H9 (cell line): ENCODE data around the gene TPM4. TPM values are rescaled to one million over a fixed set of nuclear protein-coding genes. Genes with fewer than 3 reads are reported as not detected.

ENCODE experiments used
- DNase-seq: peaks from one replicate; pipeline ENCODE4 v3.0.0-alpha.2; 2017
- H2AFZ ChIP-seq: one replicate; pipeline ENCODE4 v1.6.1; 2013; ENCODE audit warnings: mild to moderate bottlenecking, low read length, control low read depth, moderate library complexity
- H2AK5ac ChIP-seq: 2 replicates; pipeline ENCODE4 v1.6.1; 2013; ENCODE audit warnings: low read length, control low read depth, mixed read lengths; ENCODE audit not compliant: insufficient read length
- H2BK120ac ChIP-seq: one replicate; pipeline ENCODE4 v1.6.1; 2013; ENCODE audit warnings: low read depth, mild to moderate bottlenecking, low read length, control low read depth, inconsistent platforms; ENCODE audit not compliant: poor library complexity, severe bottlenecking
- H2BK12ac ChIP-seq: 2 replicates; pipeline ENCODE4 v1.6.1; 2013; ENCODE audit warnings: low read length, control low read depth, mixed read lengths, low read depth; ENCODE audit not compliant: insufficient read length
- H2BK15ac ChIP-seq: 2 replicates; pipeline ENCODE4 v1.6.1; 2013; ENCODE audit warnings: low read depth, low read length, control low read depth
- H2BK20ac ChIP-seq: one replicate; pipeline ENCODE4 v1.6.1; 2013; ENCODE audit warnings: low read depth, mild to moderate bottlenecking, low read length, control low read depth, inconsistent platforms; ENCODE audit not compliant: poor library complexity, severe bottlenecking
- H2BK5ac ChIP-seq: 2 replicates; pipeline ENCODE4 v1.6.1; 2013; ENCODE audit warnings: low read length, control low read depth, mixed read lengths; ENCODE audit not compliant: insufficient read length
- H3K14ac ChIP-seq: 2 replicates; pipeline ENCODE4 v1.6.1; 2013; ENCODE audit warnings: low read length, control low read depth; ENCODE audit not compliant: insufficient read depth
- H3K18ac ChIP-seq: 2 replicates; pipeline ENCODE4 v1.6.1; 2013; ENCODE audit warnings: low read depth, mild to moderate bottlenecking, mixed read lengths, low read length, control low read depth; ENCODE audit not compliant: insufficient read length
- H3K23ac ChIP-seq: 2 replicates; pipeline ENCODE4 v1.6.1; 2013; ENCODE audit warnings: low read length, control low read depth, mixed read lengths, low read depth; ENCODE audit not compliant: insufficient read length
- H3K23me2 ChIP-seq: 2 replicates; pipeline ENCODE4 v1.6.1; 2013; ENCODE audit warnings: low read depth, mild to moderate bottlenecking, mixed read lengths, low read length, control low read depth; ENCODE audit not compliant: insufficient read length, poor library complexity, severe bottlenecking
- H3K27ac ChIP-seq: 2 replicates; pipeline ENCODE4 v1.5.1; 2013; ENCODE audit warnings: low read length, control low read depth, mixed read lengths, low read depth; ENCODE audit not compliant: insufficient read length
- H3K27me3 ChIP-seq: 2 replicates; pipeline ENCODE4 v1.6.1; 2013; ENCODE audit warnings: low read length, control low read depth, inconsistent platforms; ENCODE audit not compliant: insufficient read depth
- H3K4ac ChIP-seq: 2 replicates; pipeline ENCODE4 v1.6.1; 2013; ENCODE audit warnings: low read depth, mild to moderate bottlenecking, control low read depth, inconsistent platforms, low read length, moderate library complexity
- H3K4me1 ChIP-seq: 2 replicates; pipeline ENCODE4 v1.6.1; 2013; ENCODE audit warnings: low read length, control low read depth, inconsistent platforms; ENCODE audit not compliant: insufficient read depth
- H3K4me2 ChIP-seq: 2 replicates; pipeline ENCODE4 v1.6.1; 2013; ENCODE audit warnings: low read length, control low read depth, mixed read lengths; ENCODE audit not compliant: insufficient read length, insufficient read depth
- H3K56ac ChIP-seq: 2 replicates; pipeline ENCODE4 v1.6.1; 2013; ENCODE audit warnings: low read depth, mild to moderate bottlenecking, mixed read lengths, low read length, control low read depth; ENCODE audit not compliant: insufficient read length
- H3K79me1 ChIP-seq: 2 replicates; pipeline ENCODE4 v1.6.1; 2013; ENCODE audit warnings: low read depth, mild to moderate bottlenecking, moderate library complexity, low read length, control low read depth, inconsistent platforms; ENCODE audit not compliant: insufficient read depth, poor library complexity, severe bottlenecking
- H3K79me2 ChIP-seq: 2 replicates; pipeline ENCODE4 v1.6.1; 2013; ENCODE audit warnings: low read length, control low read depth, inconsistent platforms; ENCODE audit not compliant: insufficient read depth
- H3K9ac ChIP-seq: 2 replicates; pipeline ENCODE4 v1.6.1; 2013; ENCODE audit warnings: low read length, control low read depth, mixed read lengths; ENCODE audit not compliant: insufficient read length; ENCODE audit errors: extremely low read depth
- H3K9me3 ChIP-seq: one replicate; pipeline ENCODE4 v1.6.1; 2013; ENCODE audit warnings: low read depth, low read length, inconsistent platforms; ENCODE audit not compliant: control insufficient read depth
- H3T11ph ChIP-seq: one replicate; pipeline ENCODE4 v1.6.1; 2013; ENCODE audit warnings: mild to moderate bottlenecking, low read length, control low read depth, inconsistent platforms
- H4K20me1 ChIP-seq: one replicate; pipeline ENCODE4 v1.6.1; 2013; ENCODE audit not compliant: control insufficient read depth, insufficient read length, insufficient read depth
- H4K5ac ChIP-seq: 2 replicates; pipeline ENCODE4 v1.6.1; 2013; ENCODE audit warnings: low read depth, mild to moderate bottlenecking, mixed read lengths, low read length, control low read depth; ENCODE audit not compliant: insufficient read length
- H4K8ac ChIP-seq: replicated peaks from 2 replicates; pipeline ENCODE4 v1.6.1; 2013; ENCODE audit warnings: low read length, control low read depth, mixed read lengths, low read depth; ENCODE audit not compliant: insufficient read length
- H4K91ac ChIP-seq: 2 replicates; pipeline ENCODE4 v1.6.1; 2013; ENCODE audit warnings: low read depth, mild to moderate bottlenecking, moderate library complexity, mixed read lengths, low read length, control low read depth; ENCODE audit not compliant: insufficient read length
- H3K27ac Mint-ChIP-seq, 3 experiments: 2 replicates in 2 of 3; 3 replicates in 1 of 3; pipeline ENCODE4 v1.8.0; 2020 to 2021; ENCODE audit warnings: mixed read lengths in 3 of 3, mild to moderate bottlenecking in 1 of 3, moderate library complexity in 1 of 3
- H3K27me3 Mint-ChIP-seq: 2 replicates; pipeline ENCODE4 v1.8.0; 2021; ENCODE audit warnings: low read depth, mild to moderate bottlenecking, moderate library complexity, mixed read lengths
- H3K36me3 Mint-ChIP-seq, 3 experiments: 2 replicates in 2 of 3; 3 replicates in 1 of 3; pipeline ENCODE4 v1.8.0; 2020 to 2021; ENCODE audit warnings: low read depth in 3 of 3, mixed read lengths in 3 of 3; ENCODE audit not compliant: insufficient read depth in 1 of 3
- H3K4me1 Mint-ChIP-seq, 2 experiments: 2 replicates each; pipeline ENCODE4 v1.8.0; 2020; ENCODE audit warnings: mixed read lengths in 2 of 2
- H3K4me3 Mint-ChIP-seq, 2 experiments: 2 replicates in 1 of 2; 3 replicates in 1 of 2; pipeline ENCODE4 v1.8.0; 2020 to 2021; ENCODE audit warnings: mild to moderate bottlenecking in 2 of 2, mixed read lengths in 2 of 2, moderate library complexity in 1 of 2
- H3K9me3 Mint-ChIP-seq, 2 experiments: 2 replicates in 1 of 2; 3 replicates in 1 of 2; pipeline ENCODE4 v1.8.0; 2020; ENCODE audit warnings: mild to moderate bottlenecking in 2 of 2, mixed read lengths in 2 of 2, moderate library complexity in 1 of 2
- CTCF ChIP-seq: fragments of 200-600 bp; sonication (generic); conservative IDR thresholded peaks from 3 replicates; pipeline ENCODE4 v1.8.0; 2021; ENCODE audit warnings: antibody characterized with exemption, mild to moderate bottlenecking
- WGBS: extraction: QIAGEN DNeasy Blood & Tissue Kit; methylation state at CpG from one replicate; pipeline ENCODE4 v1.1.7; 2013; ENCODE audit warnings: missing lambda C conversion rate, low lambda C conversion rate, mixed read lengths; ENCODE audit not compliant: insufficient read length; ENCODE audit errors: extremely low coverage; 5-methylcytosine and 5-hydroxymethylcytosine counted together
- total RNA-seq: library from RNA; stranded (reverse); gene quantifications from 2 replicates; pipeline ENCODE4 v1.2.1, GENCODE V29; 2021

The TPM4 gene
- total RNA-seq, 1 experiment from 2014 or later = 431 TPM

GRCh38 chr19:16045171-16045570 lies 31.1 kb upstream of the TPM4 start:
- no peaks in the 10 kb centered on the region for H3K27me3 ChIP-seq
- no peak overlapping the region for H3K14ac ChIP-seq
- no peaks in the 10 kb centered on the region for H4K20me1 ChIP-seq
- H3K56ac ChIP-seq = no peak overlapping the region
- no peak overlapping the region for H2BK120ac ChIP-seq
- H3K9me3 ChIP-seq = no peaks in the 10 kb centered on the region
- Mint-ChIP-seq H3K27me3 (peaks cover 16% of the 10 kb centered on the region), H3K4me1 (no peaks in the 10 kb centered on the region), H3K36me3 (no peaks in the 10 kb centered on the region), H3K9me3 (peaks cover 0 to 32% of the 10 kb centered on the region in 2 experiments; a peak in 3 of 5 replicates), H3K4me3 (no peak overlapping the region), H3K27ac (no peak overlapping the region)
- no peak overlapping the region for H3K18ac ChIP-seq
- H4K5ac ChIP-seq = no peak overlapping the region
- no peak for TF ChIP-seq CTCF
- no peak overlapping the region for H3K4me2 ChIP-seq
- H4K8ac ChIP-seq = no peak overlapping the region
- H3K23me2 ChIP-seq = no peaks in the 10 kb centered on the region
- H2BK15ac ChIP-seq = no peak overlapping the region
- no peaks in the 10 kb centered on the region for H3K79me1 ChIP-seq
- no peak overlapping the region for H2BK5ac ChIP-seq
- no peaks in the 10 kb centered on the region for H3K4me1 ChIP-seq
- H3K9ac ChIP-seq = no peak overlapping the region
- H2AFZ ChIP-seq = no peak overlapping the region
- no peak overlapping the region for H3K4ac ChIP-seq
- H3K27ac ChIP-seq = no peak overlapping the region
- no peak overlapping the region for H3K23ac ChIP-seq
- H2AK5ac ChIP-seq = no peak overlapping the region
- no peak overlapping the region for H3T11ph ChIP-seq
- H4K91ac ChIP-seq = no peak overlapping the region
- DNase-seq = no peak
- H3K79me2 ChIP-seq = no peaks in the 10 kb centered on the region
- no peak overlapping the region for H2BK20ac ChIP-seq
- WGBS = no CpG with 5 or more reads among the region's 4 CpGs
- H2BK12ac ChIP-seq = no peak overlapping the region
